C4-2B (cell line): ENCODE data around the gene CLNK.

Source experiments
- ZFX ChIP-seq: fragments of 450-650 bp; IDR thresholded peaks from 2 replicates; pipeline ENCODE4 v1.6.1; 2017
- TF ChIP-seq, protein P1 (sequence below): fragments of 450-650 bp; conservative IDR thresholded peaks from 2 replicates; pipeline ENCODE4 v1.5.1; 2017; ENCODE audit warnings: mild to moderate bottlenecking

DNA sequence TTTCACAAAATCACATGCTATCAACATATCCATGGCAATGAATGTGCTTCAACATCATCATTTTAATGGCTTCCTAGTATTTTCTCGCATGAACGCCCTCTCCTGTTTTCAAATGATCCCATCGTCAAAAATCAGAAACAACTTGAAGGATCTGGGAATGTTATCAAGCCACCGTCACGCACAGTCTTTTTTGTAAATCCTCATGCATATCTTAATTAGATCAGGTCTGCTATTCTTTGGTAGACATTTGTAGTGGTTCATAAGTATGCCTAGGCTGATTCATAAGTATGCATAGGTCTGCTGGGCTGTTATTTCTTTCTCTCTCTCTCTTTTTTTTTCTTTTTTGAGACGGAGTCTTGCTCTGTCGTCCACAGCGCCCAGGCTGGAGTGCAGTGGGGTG is 101.6 kb downstream of the CLNK start:
- TF ChIP-seq, protein P1, sequence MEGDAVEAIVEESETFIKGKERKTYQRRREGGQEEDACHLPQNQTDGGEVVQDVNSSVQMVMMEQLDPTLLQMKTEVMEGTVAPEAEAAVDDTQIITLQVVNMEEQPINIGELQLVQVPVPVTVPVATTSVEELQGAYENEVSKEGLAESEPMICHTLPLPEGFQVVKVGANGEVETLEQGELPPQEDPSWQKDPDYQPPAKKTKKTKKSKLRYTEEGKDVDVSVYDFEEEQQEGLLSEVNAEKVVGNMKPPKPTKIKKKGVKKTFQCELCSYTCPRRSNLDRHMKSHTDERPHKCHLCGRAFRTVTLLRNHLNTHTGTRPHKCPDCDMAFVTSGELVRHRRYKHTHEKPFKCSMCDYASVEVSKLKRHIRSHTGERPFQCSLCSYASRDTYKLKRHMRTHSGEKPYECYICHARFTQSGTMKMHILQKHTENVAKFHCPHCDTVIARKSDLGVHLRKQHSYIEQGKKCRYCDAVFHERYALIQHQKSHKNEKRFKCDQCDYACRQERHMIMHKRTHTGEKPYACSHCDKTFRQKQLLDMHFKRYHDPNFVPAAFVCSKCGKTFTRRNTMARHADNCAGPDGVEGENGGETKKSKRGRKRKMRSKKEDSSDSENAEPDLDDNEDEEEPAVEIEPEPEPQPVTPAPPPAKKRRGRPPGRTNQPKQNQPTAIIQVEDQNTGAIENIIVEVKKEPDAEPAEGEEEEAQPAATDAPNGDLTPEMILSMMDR: no peak
- TF ChIP-seq ZFX: no peak
